GM21737 (cell line): ENCODE results near the gene AMPH.
"Not testable (repeated sequence)": the region's sequence is repeated elsewhere in the genome, so short reads cannot be mapped to it uniquely, and the experiment has no call there.

Experiments
- ATAC-seq: cut with Tn5 transposase; IDR thresholded peaks from one replicate; pipeline ENCODE4 v1.9.1; 2021; ENCODE audit warnings: mild to moderate bottlenecking, moderate library complexity; ENCODE audit not compliant: unreplicated experiment

The AMPH gene

GRCh38 chr7:38409531-38409930 is 221.6 kb downstream of the AMPH start:
- no peak for ATAC-seq

- ATAC-seq: no peak
Measured at GRCh38 chr7:38398725-38399321, 232.3 kb downstream of the AMPH start.

DNA sequence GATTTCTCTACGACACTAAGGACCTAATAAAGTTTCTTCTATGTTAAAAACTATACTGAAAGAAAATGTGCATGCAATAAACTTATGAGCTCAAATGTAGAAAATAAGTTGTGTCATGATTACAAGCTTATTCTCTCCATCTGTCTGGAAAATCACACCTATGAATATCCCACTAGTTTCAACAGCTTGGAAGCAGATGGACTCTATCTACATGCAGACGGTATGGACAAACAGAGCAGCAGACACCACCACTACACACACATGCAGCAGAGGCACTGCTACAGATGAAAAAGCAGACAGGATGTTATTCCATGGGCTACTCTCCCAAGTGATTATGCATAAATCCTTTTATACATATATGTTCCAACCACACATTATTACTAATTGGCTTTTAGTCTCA is 234.3 kb downstream of the AMPH start:
- no peak for ATAC-seq

- not testable (repeated sequence) for ATAC-seq
Measured at GRCh38 chr7:38395921-38396552, 235.1 kb downstream of the AMPH start.

DNA sequence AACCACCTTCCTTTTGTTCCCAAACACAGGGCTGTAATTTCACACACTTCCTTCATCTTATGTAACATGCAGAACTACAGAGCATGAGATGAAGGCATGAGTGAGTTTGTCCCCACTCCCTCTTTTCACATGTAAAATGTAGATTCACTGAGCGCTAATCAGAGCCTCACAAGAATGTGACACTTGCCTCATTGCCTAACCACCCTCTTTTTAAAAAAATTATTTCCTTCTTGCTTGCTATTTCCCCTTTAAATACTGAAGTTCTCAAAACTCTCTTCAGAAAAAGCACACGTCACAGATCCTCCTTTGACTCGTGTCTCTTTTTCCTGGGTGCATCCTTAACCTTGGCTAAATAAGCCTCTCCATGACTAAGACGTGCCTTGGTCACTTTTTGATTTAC is 236.5 kb downstream of the AMPH start:
- no peak for ATAC-seq

DNA sequence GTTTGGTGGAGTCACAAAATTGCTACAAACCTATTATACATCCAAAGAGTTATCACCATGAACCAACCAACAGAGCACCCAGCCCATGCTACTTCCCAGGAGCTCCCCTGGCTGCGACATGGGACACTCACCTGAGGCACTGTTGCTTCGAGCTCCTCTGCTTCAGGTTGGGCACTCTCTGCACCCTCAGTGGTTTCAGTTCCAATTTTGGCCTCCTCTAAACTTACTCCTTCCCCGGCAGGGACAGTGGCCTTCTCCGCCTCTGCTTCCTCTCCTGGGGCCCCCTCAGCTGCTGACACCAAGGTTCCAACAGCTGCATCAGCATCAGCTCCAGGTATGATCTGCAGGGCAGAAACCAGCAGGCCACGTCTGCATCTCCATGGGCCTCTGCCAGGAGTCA is 237.3 kb downstream of the AMPH start:
- no peak for ATAC-seq

GRCh38 chr7:38391751-38392150 is 239.4 kb downstream of the AMPH start:
- ATAC-seq: no peak

GRCh38 chr7:38385682-38386081 is 245.5 kb downstream of the AMPH start:
- no peak for ATAC-seq

DNA sequence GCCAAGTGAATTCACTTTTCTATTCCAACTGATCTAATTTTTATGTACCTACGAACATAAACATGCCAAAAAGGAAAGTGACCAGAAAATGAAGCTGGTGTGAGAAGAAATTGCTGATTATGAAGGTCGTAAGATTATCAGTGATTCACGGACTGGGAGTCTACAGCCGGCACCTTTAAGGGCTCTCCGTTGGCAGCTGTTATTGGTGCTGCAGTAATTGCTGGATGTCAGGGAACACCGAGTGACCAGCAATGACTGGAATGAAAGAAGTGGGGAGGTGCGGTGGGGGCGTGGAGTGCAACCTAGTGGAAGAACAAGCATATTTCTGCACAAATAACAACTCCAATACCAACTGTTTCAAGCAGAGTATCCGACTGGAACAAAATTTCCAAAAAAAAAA is 247.9 kb downstream of the AMPH start:
- ATAC-seq: no peak

GRCh38 chr7:38382684-38383083 is 248.5 kb downstream of the AMPH start:
- ATAC-seq: no peak

DNA sequence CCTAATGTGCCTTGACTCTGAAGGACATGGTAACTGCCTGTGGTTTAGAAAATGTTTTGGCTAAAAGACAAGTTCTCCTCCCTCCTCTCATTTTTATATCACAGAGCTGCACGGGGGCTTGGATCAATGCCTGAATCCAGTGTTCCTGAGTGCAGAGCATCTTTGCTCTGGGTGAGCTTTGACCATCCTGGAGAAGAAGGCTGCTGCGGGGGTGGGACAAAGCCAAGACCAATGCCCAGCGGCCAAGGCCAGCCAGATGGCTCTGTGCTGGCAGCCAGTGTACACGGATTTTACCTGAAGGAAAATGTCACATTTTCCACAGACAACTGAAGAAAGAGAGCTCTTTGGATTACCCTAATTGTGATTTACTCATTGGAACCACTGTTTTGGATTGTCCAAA is 255.7 kb downstream of the AMPH start:
- ATAC-seq: no peak

DNA sequence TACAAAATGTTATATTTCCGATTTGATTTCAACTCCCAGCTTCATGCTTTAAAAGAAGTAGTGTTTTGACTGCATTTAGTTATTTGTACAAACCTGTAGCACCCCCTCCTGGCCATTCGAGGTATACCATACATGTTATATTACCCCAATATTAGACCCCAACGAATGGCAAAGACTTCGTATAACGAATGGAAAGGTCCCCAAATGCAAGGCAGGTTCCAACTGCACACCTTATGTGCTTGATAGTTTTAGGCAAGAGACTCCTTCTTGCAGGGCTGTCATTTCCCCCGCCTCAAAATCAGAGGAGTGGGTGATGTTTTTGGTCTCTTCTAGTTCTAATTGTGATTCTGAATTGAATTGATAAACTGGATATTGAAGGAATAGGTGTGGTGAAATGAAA is 256.7 kb downstream of the AMPH start:
- ATAC-seq: no peak

- ATAC-seq: no peak
Measured at GRCh38 chr7:38373155-38373554, 258.0 kb downstream of the AMPH start.

DNA sequence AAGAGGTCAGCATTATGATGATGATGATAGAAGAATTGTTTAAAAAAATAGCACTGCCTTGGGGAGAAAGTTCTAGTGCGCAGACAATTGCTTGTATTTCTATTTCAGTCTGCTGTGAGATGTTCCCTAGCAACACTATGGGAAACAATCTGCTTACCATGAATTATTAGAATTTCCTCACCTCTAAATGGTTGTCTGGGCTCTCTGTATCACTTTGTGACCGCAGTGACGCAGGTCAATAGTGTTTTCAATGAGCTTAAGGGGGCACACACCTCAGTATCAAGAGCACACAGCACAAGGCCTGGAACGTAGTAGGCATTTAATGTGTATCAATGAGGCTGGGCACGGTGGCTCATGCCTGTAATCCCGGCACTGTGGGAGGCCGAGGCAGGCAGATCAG is 258.9 kb downstream of the AMPH start:
- ATAC-seq: no peak

DNA sequence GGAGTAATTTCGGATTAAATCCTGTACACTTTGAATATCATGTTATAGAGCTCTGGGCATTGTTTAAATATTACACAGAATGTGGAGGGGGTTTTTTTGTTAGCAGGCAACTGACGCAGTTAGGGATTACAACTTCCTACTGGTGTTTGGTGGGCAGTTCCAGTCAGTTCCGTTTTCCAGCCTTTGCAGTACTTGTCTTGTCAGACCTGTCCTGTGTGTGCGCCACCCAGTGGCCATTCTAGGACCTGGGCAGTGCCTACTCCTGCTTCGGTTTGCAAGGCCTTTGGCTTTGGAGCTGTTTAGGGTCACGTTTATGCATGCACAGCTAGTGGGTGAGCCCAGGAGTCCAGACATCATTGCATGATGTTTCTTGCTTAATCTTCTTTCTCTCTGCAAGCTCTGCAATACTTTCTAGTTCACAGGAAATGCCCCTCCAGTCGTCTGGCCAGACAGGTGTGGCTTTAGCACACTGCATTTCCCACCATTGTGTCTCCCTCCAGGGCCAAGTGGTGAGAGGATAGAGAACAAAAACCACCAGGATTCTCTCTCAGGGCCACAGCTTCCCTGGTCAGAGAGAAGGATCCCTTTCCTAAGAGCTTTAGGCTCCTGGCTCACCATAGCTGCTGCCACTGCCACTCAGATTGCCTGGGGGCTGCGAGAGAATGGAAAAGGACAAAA is 261.2 kb downstream of the AMPH start:
- ATAC-seq: peak; percentile 73

DNA sequence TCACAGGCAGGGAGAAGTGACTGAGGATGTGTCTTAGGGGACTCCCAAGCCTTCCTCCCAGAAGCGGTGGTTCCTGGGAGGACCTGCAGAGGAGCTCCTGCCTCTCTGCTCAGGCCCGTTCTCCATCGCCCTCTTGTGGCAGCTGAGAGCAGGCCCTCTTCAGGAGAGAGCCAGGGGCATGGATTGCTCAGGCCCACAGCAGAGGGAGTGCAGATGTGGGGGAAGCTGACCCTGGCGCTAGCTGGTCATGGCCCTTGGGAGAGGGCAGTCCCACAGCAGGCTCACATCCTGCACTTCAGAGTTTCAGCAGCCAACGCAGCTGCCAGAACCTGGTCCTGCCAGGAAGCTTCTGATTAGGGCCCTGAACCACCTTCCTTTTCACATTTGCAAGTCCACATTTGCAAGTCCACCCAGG is 263.0 kb downstream of the AMPH start:
- peak; percentile 51 for ATAC-seq

DNA sequence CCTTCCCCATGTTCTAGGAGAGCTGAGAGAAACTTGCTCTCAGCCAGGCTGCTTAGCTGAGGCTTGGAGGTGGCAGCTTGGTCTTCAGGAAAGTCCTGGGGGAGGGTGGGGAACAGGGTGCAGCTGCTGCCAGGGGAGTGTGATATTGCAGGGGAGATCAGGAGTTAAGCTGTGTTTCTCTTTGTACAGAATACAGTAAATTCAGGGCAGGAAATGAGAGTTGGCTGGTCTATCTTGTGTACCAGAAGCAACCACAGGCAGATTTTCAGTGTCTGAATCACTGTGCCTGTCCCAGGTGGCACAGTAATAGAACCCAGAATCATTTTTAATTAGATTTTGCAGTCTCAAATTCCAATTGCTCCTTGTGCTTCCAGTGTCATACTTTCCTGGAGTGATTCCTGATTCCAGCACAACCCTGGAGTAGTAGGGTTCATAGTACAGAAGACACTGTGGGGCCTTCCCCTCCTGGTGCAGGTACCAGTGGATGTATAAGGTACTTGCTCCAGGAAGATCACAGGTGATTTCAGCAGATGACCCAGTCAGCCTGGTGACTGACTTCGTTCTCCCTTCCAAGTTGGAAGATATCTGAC is 263.8 kb downstream of the AMPH start:
- ATAC-seq: peak; percentile 58

DNA sequence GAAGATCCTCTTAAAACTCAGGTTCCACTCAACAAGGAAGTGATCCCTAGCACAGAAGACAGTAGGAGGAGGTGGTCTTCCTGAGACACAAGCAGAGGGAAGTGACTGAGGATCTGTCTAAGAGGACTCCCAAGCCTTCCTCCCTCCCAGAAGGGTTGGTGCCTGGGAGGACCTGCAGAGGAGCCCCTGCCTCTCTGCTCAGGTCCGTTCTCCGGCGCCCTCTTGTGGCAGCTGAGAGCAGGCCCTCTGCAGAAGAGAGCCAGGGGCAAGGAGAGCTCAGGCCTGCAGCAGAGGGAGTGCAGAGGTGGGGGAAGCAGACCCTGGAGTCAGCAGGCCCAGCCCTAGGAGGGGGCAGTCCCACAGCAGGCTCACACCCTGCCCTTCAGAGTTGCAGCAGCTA is 267.8 kb downstream of the AMPH start:
- ATAC-seq: not testable (repeated sequence)

- peak; percentile 37 for ATAC-seq
Measured at GRCh38 chr7:38362611-38363237, 268.4 kb downstream of the AMPH start.

GRCh38 chr7:38360776-38361175 is 270.4 kb downstream of the AMPH start:
- no peak for ATAC-seq

- ATAC-seq: peak; percentile 75
Measured at GRCh38 chr7:38359071-38359601, 272.0 kb downstream of the AMPH start.
